HG03469 (cell line): ENCODE measurements around the gene FBF1.
"Not testable (repeated sequence)": the region's sequence is repeated elsewhere in the genome, so short reads cannot be mapped to it uniquely, and the experiment has no call there.

Experiments
- ATAC-seq: cut with Tn5 transposase; IDR thresholded peaks from one replicate; pipeline ENCODE4 v1.9.1; 2021; ENCODE audit warnings: mild to moderate bottlenecking, moderate library complexity, moderate number of reproducible peaks; ENCODE audit not compliant: unreplicated experiment

The FBF1 gene, protein sequence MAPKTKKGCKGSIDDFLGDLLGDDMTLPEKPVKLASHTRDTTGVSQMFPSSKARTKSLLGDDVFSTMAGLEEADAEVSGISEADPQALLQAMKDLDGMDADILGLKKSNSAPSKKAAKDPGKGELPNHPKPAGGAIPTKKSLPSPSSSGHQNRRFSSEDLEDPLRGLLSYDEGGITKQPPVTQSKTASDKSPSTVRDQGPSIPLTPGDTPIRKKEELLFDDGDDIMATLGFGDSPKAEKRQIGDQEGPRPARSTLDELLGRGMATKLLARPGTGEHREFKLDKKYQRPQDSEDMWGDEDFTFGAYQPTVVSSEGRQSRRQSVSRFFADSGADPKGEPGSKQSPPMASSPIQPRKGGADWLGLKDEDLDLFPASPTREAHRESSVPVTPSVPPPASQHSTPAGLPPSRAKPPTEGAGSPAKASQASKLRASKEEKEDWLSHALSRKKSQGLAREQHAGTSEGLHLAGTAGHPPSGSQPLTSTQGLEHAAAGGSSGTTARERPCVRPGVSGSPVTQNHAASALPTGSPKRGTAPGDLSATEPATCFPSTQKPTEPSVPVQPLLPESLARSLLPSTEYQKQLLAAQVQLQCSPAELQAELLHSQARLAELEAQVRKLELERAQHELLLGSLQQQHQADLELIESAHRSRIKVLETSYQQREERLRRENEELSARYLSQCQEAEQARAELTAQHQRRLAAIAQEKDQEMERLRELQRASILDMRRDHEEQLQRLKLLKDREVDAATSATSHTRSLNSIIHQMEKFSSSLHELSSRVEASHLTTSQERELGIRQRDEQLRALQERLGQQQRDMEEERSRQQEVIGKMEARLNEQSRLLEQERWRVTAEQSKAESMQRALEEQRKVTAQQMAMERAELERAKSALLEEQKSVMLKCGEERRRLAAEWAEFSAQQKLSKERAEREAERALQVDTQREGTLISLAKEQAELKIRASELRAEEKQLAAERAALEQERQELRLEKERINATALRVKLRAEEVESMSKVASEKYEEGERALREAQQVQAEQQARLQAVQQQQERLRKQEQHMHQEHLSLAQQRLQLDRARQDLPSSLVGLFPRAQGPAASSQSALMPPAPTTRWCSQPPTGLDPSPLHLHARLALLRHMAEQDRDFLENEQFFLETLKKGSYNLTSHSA

DNA sequence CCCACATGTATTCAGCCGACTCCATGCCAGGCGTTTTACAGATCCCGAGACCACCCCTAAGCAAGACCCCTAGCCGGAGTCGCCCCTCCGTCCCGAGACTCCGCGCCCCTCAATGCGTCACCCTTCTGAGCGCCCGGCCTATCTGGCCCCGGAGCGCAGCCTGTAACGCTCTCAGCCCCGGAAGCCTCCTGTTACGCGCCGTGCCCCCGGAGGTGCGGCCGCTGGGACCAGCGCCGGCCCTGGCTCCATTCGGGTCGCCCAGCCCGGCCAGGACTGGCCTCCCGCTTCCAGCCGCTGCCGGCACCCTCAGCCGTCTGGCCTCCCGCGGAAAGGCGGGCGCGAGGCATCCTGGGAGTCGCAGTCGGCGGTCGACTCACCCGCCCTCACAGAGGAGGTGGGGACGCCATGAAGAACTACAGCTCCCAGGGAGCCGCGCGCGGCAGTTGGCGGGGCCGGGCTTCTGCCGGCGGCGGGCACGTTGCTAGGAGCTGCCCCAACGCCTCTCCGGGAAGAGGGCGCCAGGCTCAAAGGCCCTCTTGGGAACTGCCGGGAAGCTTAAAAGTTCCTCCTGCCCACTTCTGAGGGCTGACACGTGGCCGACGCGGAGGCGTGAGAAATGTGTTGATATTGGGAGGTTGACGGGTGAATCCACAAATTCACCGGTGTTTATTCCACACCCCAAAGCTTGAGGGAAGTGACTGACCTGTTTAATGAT, at the start of gene FBF1:
FBF1 (minus strand) TSS at position 316 of the 715 bp plus-strand sequence. CDS start 2,893 bp downstream, outside the sequence.
- peak; percentile 81 for ATAC-seq

- ATAC-seq, result no peak
These were observed 46.2 kb upstream of the FBF1 start for GRCh38 chr17:75987041-75987440.

DNA sequence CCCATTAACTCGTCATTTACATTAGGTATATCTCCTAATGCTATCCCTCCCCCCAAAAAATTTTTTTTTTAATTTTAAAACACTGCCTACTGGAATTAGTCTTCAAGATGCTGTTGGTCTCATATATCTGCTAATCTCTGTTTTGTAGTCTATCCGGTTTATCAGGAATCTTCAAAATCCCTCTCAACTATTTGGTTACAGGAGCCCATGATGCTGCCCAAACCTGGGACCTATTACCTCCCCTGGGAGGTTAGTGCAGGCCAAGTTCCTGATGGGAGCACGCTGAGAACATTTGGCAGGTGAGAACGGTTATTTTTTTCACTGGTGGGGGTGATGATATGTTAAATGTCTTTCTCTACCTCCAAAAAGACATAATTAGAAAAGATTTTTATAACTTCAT, 45.1 kb upstream of the FBF1 start:
- ATAC-seq, result no peak

DNA sequence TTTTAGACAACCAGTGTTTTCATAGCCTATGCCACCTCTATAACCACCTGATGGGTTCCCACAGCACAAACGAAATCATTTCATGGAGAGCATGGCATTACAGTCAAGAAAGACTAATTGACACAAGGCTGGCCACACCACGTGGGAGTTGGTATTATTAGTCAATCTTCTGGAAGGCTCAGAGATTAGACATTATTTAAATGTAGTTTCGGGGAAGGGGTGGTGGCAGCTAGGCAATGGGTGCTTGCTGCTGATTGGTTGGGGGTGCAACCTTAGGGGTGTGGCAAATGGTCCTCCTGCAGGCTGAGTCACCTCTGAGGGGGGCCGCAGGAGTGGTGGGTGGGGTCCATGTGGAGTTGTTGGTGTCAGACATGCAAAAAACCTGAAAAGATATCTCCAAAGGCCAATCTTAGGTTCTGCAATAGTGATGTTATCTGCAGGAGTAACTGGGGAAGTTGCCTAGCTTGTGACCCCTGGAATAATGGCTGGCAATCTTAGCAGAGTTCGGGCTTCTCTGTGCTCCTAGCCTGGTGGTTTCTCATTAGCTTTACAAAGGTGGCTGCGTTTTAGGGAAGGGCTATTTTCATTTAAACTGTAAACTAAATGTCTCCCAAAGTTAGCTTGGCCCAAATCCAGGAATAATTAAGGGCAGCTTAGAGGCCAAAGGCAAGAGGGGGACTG, 42.8 kb upstream of the FBF1 start:
- ATAC-seq, result no peak

DNA sequence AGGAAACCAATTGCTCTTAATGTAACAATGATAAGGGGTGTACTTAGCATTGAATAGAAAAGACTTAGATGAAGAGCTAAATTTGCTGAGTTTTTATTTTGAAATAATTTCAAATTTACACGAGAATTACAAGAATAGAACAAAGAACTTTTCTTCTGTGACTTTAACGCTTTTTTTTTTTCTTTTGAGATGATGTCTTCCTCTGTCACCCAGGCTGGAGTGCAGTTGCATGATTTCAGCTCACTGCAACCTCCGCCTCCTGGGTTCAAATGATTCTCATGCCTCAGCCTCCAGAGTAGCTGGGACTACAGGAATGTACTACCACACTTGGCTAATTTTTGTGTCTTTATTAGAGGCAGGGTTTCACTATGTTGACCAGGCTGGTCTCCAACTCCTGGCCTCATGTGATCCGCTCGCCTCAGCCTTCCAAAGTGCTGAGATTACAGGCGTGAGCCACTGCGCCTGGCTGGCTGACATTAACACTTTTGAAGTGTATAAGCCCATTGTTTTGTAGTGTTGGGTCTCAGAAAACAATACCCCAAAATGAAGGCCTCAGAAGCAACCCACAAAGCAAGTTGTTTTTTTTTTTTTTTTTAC, 40.3 kb upstream of the FBF1 start:
- no peak for ATAC-seq

GRCh38 chr17:75980188-75981018, 39.6 kb upstream of the FBF1 start:
- ATAC-seq, result no peak

DNA sequence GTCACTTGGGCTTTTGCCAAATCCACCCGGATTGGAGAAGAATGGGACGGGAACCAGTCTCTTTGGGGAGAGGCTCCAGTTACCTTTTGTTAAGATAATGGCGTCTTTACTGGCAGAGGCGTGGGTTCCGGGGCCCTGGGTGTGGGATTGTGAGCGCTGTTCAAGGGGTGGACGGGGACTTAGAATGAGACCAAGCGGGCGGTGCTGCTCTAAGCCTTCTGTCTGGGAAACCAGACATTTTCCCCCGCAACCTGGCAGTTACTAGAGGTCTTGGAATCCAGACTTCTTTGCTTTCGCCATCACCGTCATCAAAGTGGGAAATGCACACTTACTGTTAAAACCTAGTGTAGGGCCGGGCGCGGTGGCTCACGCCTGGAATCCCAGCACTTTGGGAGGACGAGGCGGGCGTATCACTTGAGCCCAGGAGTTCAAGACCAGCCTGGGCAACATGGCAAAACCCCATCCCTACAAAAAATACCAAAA, 38.9 kb upstream of the FBF1 start:
- no peak for ATAC-seq

- ATAC-seq, result peak; percentile 49
These were observed 38.3 kb upstream of the FBF1 start, which contains the start of the genes ACOX1 and TEN1 for GRCh38 chr17:75978938-75979704. Gene ACOX1 (minus strand): TSS chr17:75979166. CDS start chr17:75979073, 93 bp downstream. Gene TEN1 (plus strand): TSS chr17:75979240. CDS start chr17:75986193, 6,953 bp downstream.

DNA sequence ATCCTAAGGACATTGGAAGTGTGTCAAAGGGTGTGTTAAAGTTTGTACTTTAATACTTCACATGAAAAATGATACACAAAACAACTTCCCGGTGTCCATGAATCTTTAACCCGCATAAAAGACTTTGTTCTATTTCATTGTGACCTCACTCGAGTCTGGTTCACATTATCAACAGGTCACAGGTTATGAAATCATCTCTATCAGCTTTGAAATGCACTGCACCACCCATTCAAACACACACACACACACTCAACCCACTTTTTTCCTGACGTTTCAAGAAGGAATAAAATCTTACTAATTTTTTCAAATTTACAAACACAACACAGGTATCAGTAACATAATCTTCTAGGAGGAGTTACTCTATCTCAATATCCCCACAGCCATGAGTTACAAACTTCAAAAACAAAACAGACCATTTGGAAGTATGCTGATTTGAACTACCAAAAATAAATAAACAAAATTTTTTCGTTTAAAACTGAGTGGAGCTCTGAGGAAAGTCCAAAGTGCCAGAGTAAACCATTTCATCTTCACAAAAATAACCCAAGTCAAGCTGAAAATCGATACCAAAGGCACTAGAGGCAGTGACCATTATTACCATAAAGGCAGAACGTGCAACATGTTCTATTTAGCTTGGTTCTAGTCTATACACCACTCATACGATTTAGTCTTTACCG, 35.5 kb upstream of the FBF1 start:
- no peak for ATAC-seq

GRCh38 chr17:75975757-75976174, 34.9 kb upstream of the FBF1 start:
- no peak for ATAC-seq

- not testable (repeated sequence) for ATAC-seq
These were observed 34.3 kb upstream of the FBF1 start for GRCh38 chr17:75975187-75975586.

GRCh38 chr17:75970626-75971025, 29.8 kb upstream of the FBF1 start:
- no peak for ATAC-seq

GRCh38 chr17:75970011-75970523, 29.2 kb upstream of the FBF1 start:
- ATAC-seq, result no peak

GRCh38 chr17:75969044-75969443, 28.2 kb upstream of the FBF1 start:
- not testable (repeated sequence) for ATAC-seq

- ATAC-seq, result no peak
These were observed 24.6 kb upstream of the FBF1 start for GRCh38 chr17:75965468-75965867.

DNA sequence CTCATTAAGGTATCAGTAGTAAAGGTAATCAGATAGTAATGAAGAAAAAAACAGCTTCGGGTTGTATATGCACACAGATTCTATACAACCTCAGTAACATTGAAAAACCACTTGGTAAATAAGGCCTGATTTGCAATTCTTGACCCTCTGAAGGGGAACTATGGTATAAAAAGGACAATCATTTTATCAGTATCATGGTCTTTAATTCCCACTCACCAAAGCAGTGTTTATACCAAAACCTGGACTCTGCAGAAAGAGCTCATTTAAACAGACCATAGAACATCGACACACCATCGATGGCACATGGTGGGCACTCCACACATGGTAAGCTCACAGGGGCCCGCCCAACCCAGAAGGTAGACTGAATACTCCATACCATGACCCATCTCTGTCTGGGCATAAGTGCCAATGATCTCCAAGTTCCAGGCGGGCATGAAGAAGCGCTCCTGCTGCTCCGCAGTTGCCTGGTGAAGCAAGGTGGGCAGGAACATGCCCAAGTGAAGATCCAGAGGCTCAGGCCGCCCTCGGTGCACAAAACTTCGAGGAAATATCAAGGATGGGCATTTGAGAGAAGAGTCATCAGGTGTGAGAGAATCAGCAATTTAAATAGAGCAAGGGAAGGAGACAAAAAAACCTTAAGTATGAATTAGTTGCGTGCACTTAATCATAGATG, 19.1 kb upstream of the FBF1 start:
- ATAC-seq, result no peak
